Central memory CD8-positive, alpha-beta T cell (primary cell): ENCODE measurements around the gene COG7.

Experiments used
- ATAC-seq: fragments of 150-1000 bp; cut with Tn5 transposase; replicated peaks from 2 replicates; pipeline ENCODE4 v1.10.0; 2022; ENCODE audit warnings: mild to moderate bottlenecking, moderate FRiP score, moderate number of reproducible peaks; ENCODE audit not compliant: poor library complexity, severe bottlenecking; ENCODE audit errors: extremely low read depth
- DNase-seq, 2 donors: peaks; one replicate each; pipeline ENCODE4 v3.0.0; 2021; ENCODE audit warnings: low spot score in 2 of 2
- H3K27ac Mint-ChIP-seq: one replicate; pipeline ENCODE4 v1.8.0; 2022; ENCODE audit warnings: low read depth, mild to moderate bottlenecking, moderate library complexity, mixed read lengths
- H3K27me3 Mint-ChIP-seq: one replicate; pipeline ENCODE4 v1.8.0; 2022; ENCODE audit warnings: mixed read lengths
- H3K36me3 Mint-ChIP-seq: one replicate; pipeline ENCODE4 v1.8.0; 2022; ENCODE audit warnings: mild to moderate bottlenecking, moderate library complexity, mixed read lengths; ENCODE audit not compliant: insufficient read depth
- H3K4me1 Mint-ChIP-seq: one replicate; pipeline ENCODE4 v1.8.0; 2022; ENCODE audit warnings: mixed read lengths
- H3K4me3 Mint-ChIP-seq: one replicate; pipeline ENCODE4 v1.8.0; 2022; ENCODE audit warnings: mild to moderate bottlenecking, moderate library complexity, mixed read lengths
- H3K9me3 Mint-ChIP-seq: one replicate; pipeline ENCODE4 v1.8.0; 2022; ENCODE audit warnings: mixed read lengths

The COG7 gene

GRCh38 chr16:23452572-23453337, at the start of gene COG7:
Gene COG7, minus strand, starts transcription at chr16:23453189. Its CDS starts 195 bp downstream, at chr16:23452994.
- peak; percentile 69 to 76 for DNase-seq
- Mint-ChIP-seq H3K9me3 (no peaks in the 10 kb centered on the region), H3K4me3 (peak within 1 kb of the TSS; percentile 88), H3K27me3 (no peaks in the 10 kb centered on the region), H3K4me1 (peaks cover 40% of the 10 kb centered on the region), H3K36me3 (peaks cover 15% of the 10 kb centered on the region), H3K27ac (peak within 1 kb of the TSS; percentile 92)
- peak; percentile 89 for ATAC-seq

GRCh38 chr16:23502466-23502865, 49.5 kb upstream of the COG7 start:
- Mint-ChIP-seq H3K27ac (peak overlapping the region; percentile 64), H3K4me3 (no peak overlapping the region), H3K36me3 (peaks cover 33% of the 10 kb centered on the region), H3K9me3 (no peaks in the 10 kb centered on the region), H3K4me1 (peaks cover 57% of the 10 kb centered on the region), H3K27me3 (no peaks in the 10 kb centered on the region)
- DNase-seq (no peak), ATAC-seq (no peak)

- no peaks in the 10 kb centered on the region for H3K27me3 Mint-ChIP-seq
- DNase-seq (no peak), ATAC-seq (no peak)
- H3K36me3 Mint-ChIP-seq = peaks cover 36% of the 10 kb centered on the region
- no peak overlapping the region for H3K27ac Mint-ChIP-seq
- no peaks in the 10 kb centered on the region for H3K9me3 Mint-ChIP-seq
- no peak overlapping the region for H3K4me3 Mint-ChIP-seq
- H3K4me1 Mint-ChIP-seq = peaks cover 52% of the 10 kb centered on the region
Observed at GRCh38 chr16:23501291-23501690, 48.3 kb upstream of the COG7 start.

GRCh38 chr16:23500862-23501225, 47.9 kb upstream of the COG7 start:
- Mint-ChIP-seq H3K4me3 (no peak overlapping the region), H3K4me1 (peaks cover 47% of the 10 kb centered on the region), H3K9me3 (no peaks in the 10 kb centered on the region), H3K27ac (no peak overlapping the region), H3K36me3 (peaks cover 39% of the 10 kb centered on the region), H3K27me3 (no peaks in the 10 kb centered on the region)
- no peak for DNase-seq
- ATAC-seq = no peak

- H3K36me3 Mint-ChIP-seq = peaks cover 44% of the 10 kb centered on the region
- H3K4me3 Mint-ChIP-seq = peak overlapping the region; percentile 11
- ATAC-seq (no peak), DNase-seq (no peak)
- H3K4me1 Mint-ChIP-seq = peaks cover 44% of the 10 kb centered on the region
- no peaks in the 10 kb centered on the region for H3K9me3 Mint-ChIP-seq
- H3K27ac Mint-ChIP-seq = no peak overlapping the region
- H3K27me3 Mint-ChIP-seq = no peaks in the 10 kb centered on the region
Observed at GRCh38 chr16:23500212-23500861, 47.3 kb upstream of the COG7 start.

- Mint-ChIP-seq H3K27ac (no peak overlapping the region), H3K9me3 (no peaks in the 10 kb centered on the region), H3K4me3 (peak overlapping the region; percentile 11), H3K4me1 (peaks cover 39% of the 10 kb centered on the region), H3K36me3 (peaks cover 40% of the 10 kb centered on the region), H3K27me3 (no peaks in the 10 kb centered on the region)
- no peak for DNase-seq
- ATAC-seq = no peak
Observed at GRCh38 chr16:23499801-23500200, 46.8 kb upstream of the COG7 start.

- Mint-ChIP-seq H3K9me3 (no peaks in the 10 kb centered on the region), H3K27ac (peak overlapping the region; percentile 85), H3K27me3 (no peaks in the 10 kb centered on the region), H3K4me1 (peaks cover 32% of the 10 kb centered on the region), H3K4me3 (no peak overlapping the region), H3K36me3 (peaks cover 39% of the 10 kb centered on the region)
- ATAC-seq (no peak), DNase-seq (no peak)
Observed at GRCh38 chr16:23498863-23499262, 45.9 kb upstream of the COG7 start.

- H3K27me3 Mint-ChIP-seq = no peaks in the 10 kb centered on the region
- ATAC-seq (no peak), DNase-seq (no peak)
- H3K9me3 Mint-ChIP-seq = no peaks in the 10 kb centered on the region
- peaks cover 32% of the 10 kb centered on the region for H3K4me1 Mint-ChIP-seq
- H3K27ac Mint-ChIP-seq = peak overlapping the region; percentile 32
- H3K36me3 Mint-ChIP-seq = peaks cover 43% of the 10 kb centered on the region
- peak overlapping the region; percentile 6 for H3K4me3 Mint-ChIP-seq
Observed at GRCh38 chr16:23497543-23497868, 44.5 kb upstream of the COG7 start.

- H3K36me3 Mint-ChIP-seq = peaks cover 41% of the 10 kb centered on the region
- peak; percentile 65 for ATAC-seq
- DNase-seq = no peak
- no peaks in the 10 kb centered on the region for H3K9me3 Mint-ChIP-seq
- H3K27me3 Mint-ChIP-seq = no peaks in the 10 kb centered on the region
- peaks cover 29% of the 10 kb centered on the region for H3K4me1 Mint-ChIP-seq
- peak overlapping the region; percentile 6 for H3K4me3 Mint-ChIP-seq
- H3K27ac Mint-ChIP-seq = peak overlapping the region; percentile 32
Observed at GRCh38 chr16:23496821-23497542, 44.0 kb upstream of the COG7 start.

- Mint-ChIP-seq H3K27me3 (no peaks in the 10 kb centered on the region), H3K9me3 (no peaks in the 10 kb centered on the region), H3K27ac (no peak overlapping the region), H3K4me1 (peaks cover 30% of the 10 kb centered on the region), H3K4me3 (no peak overlapping the region), H3K36me3 (peaks cover 48% of the 10 kb centered on the region)
- DNase-seq = no peak
- no peak for ATAC-seq
Observed at GRCh38 chr16:23495671-23496070, 42.7 kb upstream of the COG7 start.

- H3K9me3 Mint-ChIP-seq = no peaks in the 10 kb centered on the region
- no peak for ATAC-seq
- peaks cover 60% of the 10 kb centered on the region for H3K36me3 Mint-ChIP-seq
- no peaks in the 10 kb centered on the region for H3K27me3 Mint-ChIP-seq
- DNase-seq = no peak
- H3K4me3 Mint-ChIP-seq = no peak overlapping the region
- peaks cover 21% of the 10 kb centered on the region for H3K4me1 Mint-ChIP-seq
- peak overlapping the region; percentile 69 for H3K27ac Mint-ChIP-seq
Observed at GRCh38 chr16:23494188-23494587, 41.2 kb upstream of the COG7 start.

- H3K9me3 Mint-ChIP-seq = no peaks in the 10 kb centered on the region
- H3K4me3 Mint-ChIP-seq = no peak overlapping the region
- ATAC-seq (no peak), DNase-seq (no peak)
- peak overlapping the region; percentile 39 for H3K27ac Mint-ChIP-seq
- no peaks in the 10 kb centered on the region for H3K27me3 Mint-ChIP-seq
- H3K4me1 Mint-ChIP-seq = peaks cover 5% of the 10 kb centered on the region
- peaks cover 68% of the 10 kb centered on the region for H3K36me3 Mint-ChIP-seq
Observed at GRCh38 chr16:23491490-23492391, 38.8 kb upstream of the COG7 start.
